Measurements from ENCODE around the gene HACD2.

HACD2 gene

DNA sequence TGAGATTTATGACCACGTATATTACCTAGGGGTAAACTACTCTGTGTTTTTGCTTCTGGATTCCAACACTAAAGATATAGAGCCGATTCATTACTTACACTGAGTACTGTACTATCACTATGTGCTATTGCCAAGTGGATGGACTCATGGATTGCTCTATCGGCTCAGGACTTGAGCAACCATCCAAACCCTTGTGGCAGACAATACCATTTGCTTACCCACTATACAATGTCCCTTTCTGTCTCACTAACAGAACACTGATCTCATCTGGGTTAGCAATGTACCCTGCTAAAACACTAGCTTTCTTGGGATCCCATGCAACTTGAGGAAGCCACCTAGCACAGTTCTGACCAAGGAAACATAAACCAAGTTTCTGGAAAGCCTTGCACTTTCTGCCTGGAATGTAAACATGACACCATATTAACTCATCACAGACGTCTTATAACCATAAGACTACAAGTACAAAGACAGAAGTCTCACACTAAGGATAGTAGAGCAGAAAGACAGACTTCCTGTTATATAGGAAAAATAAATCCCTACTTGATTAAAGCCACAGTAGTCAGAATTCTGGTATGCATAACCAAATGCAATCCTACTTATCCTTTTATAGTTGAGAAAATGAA lies 38.6 kb downstream of the HACD2 start:
- H3K36me3 ChIP-seq (ENCODE audit: control insufficient read depth, insufficient read depth, low read length): peaks cover 7% of the 10 kb centered on the region; the same call in 1 of the 2 replicates
- H3K27ac ChIP-seq (ENCODE audit: low read depth, low read length): no peak overlapping the region
- H3K27me3 ChIP-seq (ENCODE audit: control insufficient read depth, insufficient read depth, low read length): no peaks in the 10 kb centered on the region
- no peak overlapping the region for H3K4me3 ChIP-seq (ENCODE audit: low read depth, low read length)
- H3K4me1 ChIP-seq (ENCODE audit: control insufficient read depth, insufficient read depth, low read length): no peaks in the 10 kb centered on the region
- no peak overlapping the region for H3K9ac ChIP-seq (ENCODE audit: low read depth, low read length)
- no peaks in the 10 kb centered on the region for H3K9me3 ChIP-seq (ENCODE audit: control insufficient read depth, insufficient read depth, low read length)

DNA sequence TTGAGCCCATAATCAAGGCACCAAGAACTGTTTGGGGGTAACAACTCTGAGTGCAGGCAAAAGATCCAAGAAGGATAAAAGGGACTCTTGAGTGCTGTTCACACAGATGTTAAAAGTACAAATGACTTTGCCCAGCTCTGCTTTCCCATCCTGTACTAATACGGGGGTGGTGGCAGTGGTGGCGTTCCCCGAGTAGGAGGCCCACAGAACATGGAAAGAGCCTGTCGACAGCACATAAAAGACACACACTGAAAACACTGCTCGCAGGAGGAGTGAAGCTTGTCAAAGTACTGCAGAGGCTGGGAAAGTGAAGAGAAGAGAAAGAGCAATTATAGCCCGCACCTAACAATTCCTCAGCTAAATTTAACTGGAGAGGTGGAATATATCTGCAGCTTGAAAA lies 40.9 kb downstream of the HACD2 start:
- H3K27me3 ChIP-seq (ENCODE audit: control insufficient read depth, insufficient read depth, low read length): no peaks in the 10 kb centered on the region
- H3K9ac ChIP-seq (ENCODE audit: low read depth, low read length): no peak overlapping the region
- H3K27ac ChIP-seq (ENCODE audit: low read depth, low read length): no peak overlapping the region
- no peaks in the 10 kb centered on the region for H3K4me1 ChIP-seq (ENCODE audit: control insufficient read depth, insufficient read depth, low read length)
- no peak overlapping the region for H3K4me3 ChIP-seq (ENCODE audit: low read depth, low read length)
- no peaks in the 10 kb centered on the region for H3K9me3 ChIP-seq (ENCODE audit: control insufficient read depth, insufficient read depth, low read length)
- no peaks in the 10 kb centered on the region for H3K36me3 ChIP-seq (ENCODE audit: control insufficient read depth, insufficient read depth, low read length)

DNA sequence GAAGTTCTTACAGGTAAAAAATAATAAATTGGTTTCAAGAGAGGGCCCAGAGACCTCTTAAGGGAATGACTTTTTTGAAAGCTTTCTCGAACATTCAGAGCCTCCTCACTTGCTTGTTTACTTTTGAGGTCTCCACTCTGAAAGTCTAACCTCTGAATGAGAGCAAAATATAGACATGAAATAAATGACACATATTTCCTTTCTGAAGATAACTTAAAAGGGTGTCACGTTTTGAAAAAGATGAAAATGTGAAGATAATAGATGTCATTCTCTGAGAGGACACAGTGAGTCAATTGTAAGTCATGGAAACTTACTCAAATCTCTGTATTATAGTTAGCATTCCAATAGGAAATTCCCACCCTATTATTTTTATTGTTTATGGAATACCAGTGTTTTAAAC lies 44.6 kb downstream of the HACD2 start:
- Histone ChIP-seq H3K4me1 (ENCODE audit: control insufficient read depth, insufficient read depth, low read length) (no peaks in the 10 kb centered on the region), H3K9ac (ENCODE audit: low read depth, low read length) (no peak overlapping the region), H3K27ac (ENCODE audit: low read depth, low read length) (no peak overlapping the region), H3K9me3 (ENCODE audit: control insufficient read depth, insufficient read depth, low read length) (no peaks in the 10 kb centered on the region), H3K27me3 (ENCODE audit: control insufficient read depth, insufficient read depth, low read length) (no peaks in the 10 kb centered on the region), H3K4me3 (ENCODE audit: low read depth, low read length) (no peak overlapping the region), H3K36me3 (ENCODE audit: control insufficient read depth, insufficient read depth, low read length) (no peaks in the 10 kb centered on the region)

DNA sequence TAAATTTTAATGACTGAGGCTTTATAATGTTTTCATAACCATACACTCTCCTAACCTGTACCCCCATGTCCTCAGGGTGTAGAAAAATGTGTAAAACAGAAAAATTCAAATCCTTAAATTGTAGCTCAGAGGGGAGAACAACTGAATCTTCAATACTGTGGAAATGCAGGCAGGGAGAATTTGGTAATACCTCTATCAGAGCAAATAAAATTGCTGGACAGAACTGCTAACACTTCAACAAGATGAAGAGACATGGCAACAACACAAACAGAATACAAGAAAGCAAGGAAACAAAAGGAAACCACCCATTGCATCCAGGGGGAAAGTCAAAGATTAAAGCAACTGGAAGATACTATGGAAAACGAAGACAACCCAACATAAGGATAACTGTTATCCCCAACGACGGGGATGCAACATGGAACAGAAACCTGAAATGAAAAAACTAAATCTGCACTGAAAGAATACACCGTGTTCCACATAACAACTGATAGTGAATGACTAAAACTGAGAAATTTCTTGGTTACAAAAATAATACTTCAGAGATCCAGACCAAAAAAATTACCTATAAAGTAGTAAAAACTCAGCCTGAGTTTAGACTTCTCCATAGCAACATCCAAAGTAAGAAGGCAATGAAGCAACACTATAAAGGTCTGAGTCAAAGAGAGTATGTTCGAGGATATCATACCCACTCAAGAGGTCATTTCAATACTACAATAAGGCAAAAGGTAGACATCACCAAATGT lies 48.5 kb downstream of the HACD2 start:
- no peaks in the 10 kb centered on the region for H3K36me3 ChIP-seq (ENCODE audit: control insufficient read depth, insufficient read depth, low read length)
- H3K27me3 ChIP-seq (ENCODE audit: control insufficient read depth, insufficient read depth, low read length): no peaks in the 10 kb centered on the region
- no peak overlapping the region for H3K27ac ChIP-seq (ENCODE audit: low read depth, low read length)
- H3K4me3 ChIP-seq (ENCODE audit: low read depth, low read length): no peak overlapping the region
- H3K9ac ChIP-seq (ENCODE audit: low read depth, low read length): no peak overlapping the region
- H3K4me1 ChIP-seq (ENCODE audit: control insufficient read depth, insufficient read depth, low read length): no peaks in the 10 kb centered on the region
- H3K9me3 ChIP-seq (ENCODE audit: control insufficient read depth, insufficient read depth, low read length): no peaks in the 10 kb centered on the region

DNA sequence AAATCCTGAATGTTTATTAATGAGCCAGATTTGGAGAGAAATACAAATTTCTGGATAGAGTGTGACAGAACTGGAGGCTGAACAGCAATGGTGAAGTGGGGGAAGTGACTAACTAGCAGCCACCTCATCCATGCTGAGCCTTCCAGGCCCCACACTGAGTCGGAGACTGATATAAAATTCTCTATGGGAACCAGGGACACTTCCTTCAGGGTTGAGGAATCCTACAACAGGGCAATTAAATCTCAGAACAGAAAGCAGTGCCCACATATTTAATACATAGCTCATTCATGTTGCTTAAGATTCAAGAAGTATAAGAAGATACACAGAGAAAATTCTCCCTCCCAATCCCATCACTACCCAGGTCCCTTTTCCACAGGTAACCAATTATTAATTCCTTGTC lies 49.3 kb downstream of the HACD2 start:
- no peaks in the 10 kb centered on the region for H3K36me3 ChIP-seq (ENCODE audit: control insufficient read depth, insufficient read depth, low read length)
- no peaks in the 10 kb centered on the region for H3K27me3 ChIP-seq (ENCODE audit: control insufficient read depth, insufficient read depth, low read length)
- no peak overlapping the region for H3K4me3 ChIP-seq (ENCODE audit: low read depth, low read length)
- no peaks in the 10 kb centered on the region for H3K4me1 ChIP-seq (ENCODE audit: control insufficient read depth, insufficient read depth, low read length)
- no peak overlapping the region for H3K9ac ChIP-seq (ENCODE audit: low read depth, low read length)
- no peaks in the 10 kb centered on the region for H3K9me3 ChIP-seq (ENCODE audit: control insufficient read depth, insufficient read depth, low read length)
- no peak overlapping the region for H3K27ac ChIP-seq (ENCODE audit: low read depth, low read length)

DNA sequence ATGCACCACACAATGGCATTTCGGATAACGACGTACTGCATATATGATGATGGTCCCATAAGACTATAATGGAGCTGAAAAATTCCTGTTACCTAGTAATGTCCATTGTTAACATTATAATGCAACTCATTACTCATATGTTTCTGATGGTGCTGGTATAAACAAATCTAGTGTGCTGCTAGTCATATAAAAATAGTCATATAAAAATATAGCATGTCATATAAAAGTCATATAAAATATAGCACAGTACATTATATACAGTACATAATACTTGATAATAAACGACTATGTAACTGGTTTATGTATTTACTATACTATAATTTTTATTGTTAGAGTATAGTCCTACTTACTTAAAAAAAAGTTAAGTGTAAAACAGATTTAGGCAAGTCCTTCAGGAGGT lies 50.6 kb downstream of the HACD2 start:
- H3K4me3 ChIP-seq (ENCODE audit: low read depth, low read length): no peak overlapping the region
- no peak overlapping the region for H3K27ac ChIP-seq (ENCODE audit: low read depth, low read length)
- no peaks in the 10 kb centered on the region for H3K4me1 ChIP-seq (ENCODE audit: control insufficient read depth, insufficient read depth, low read length)
- no peaks in the 10 kb centered on the region for H3K9me3 ChIP-seq (ENCODE audit: control insufficient read depth, insufficient read depth, low read length)
- H3K36me3 ChIP-seq (ENCODE audit: control insufficient read depth, insufficient read depth, low read length): no peaks in the 10 kb centered on the region
- H3K27me3 ChIP-seq (ENCODE audit: control insufficient read depth, insufficient read depth, low read length): no peaks in the 10 kb centered on the region
- no peak overlapping the region for H3K9ac ChIP-seq (ENCODE audit: low read depth, low read length)

DNA sequence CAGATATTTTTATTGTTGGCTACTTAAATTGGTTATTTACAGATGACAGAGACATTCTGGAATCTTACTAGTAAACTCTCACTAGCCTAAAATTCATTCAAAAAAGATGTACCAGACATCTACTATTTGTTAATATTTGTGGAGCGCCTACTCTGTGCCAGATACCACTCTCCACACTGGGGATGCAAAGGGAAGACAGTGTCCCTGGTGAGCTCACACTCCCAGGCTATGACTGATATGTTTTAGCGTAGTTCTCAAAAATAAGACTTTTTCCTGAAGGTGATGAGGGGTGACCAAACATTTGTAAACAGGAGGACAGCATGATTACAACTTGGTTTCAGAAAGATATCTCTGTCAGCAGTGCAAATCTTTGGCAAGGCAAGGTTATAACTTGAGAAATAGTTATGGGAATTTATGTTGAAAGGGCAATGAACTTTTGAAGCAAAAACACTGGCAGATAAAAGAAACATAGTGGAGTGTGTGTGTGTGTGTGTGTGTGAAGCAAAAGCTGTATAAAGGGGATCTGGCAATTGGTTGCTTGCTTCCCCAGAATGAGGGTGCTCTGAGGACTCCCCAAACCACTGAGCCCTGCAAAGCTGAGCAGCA lies 51.2 kb downstream of the HACD2 start:
- Histone ChIP-seq H3K36me3 (ENCODE audit: control insufficient read depth, insufficient read depth, low read length) (no peaks in the 10 kb centered on the region), H3K4me1 (ENCODE audit: control insufficient read depth, insufficient read depth, low read length) (no peaks in the 10 kb centered on the region), H3K27me3 (ENCODE audit: control insufficient read depth, insufficient read depth, low read length) (no peaks in the 10 kb centered on the region), H3K4me3 (ENCODE audit: low read depth, low read length) (no peak overlapping the region), H3K27ac (ENCODE audit: low read depth, low read length) (no peak overlapping the region), H3K9me3 (ENCODE audit: control insufficient read depth, insufficient read depth, low read length) (no peaks in the 10 kb centered on the region), H3K9ac (ENCODE audit: low read depth, low read length) (no peak overlapping the region)

DNA sequence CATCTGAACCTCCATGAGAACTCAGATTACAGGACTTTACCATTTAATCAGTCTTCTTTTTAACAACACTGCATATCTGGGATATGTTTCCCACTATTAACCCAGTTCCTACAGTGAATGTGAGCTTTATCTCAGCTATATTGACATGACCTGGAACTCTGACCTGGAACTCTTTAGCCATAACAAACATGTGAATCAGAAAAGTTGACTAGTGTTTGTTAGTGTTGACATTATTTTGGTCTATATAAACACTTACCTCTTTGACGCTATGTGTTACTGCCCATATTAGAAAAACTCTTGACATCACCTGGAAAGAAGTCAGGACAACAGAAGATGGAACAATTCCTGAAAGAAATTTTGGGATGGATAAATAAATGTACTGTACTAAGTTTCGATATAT lies 56.7 kb downstream of the HACD2 start:
- no peaks in the 10 kb centered on the region for H3K27me3 ChIP-seq (ENCODE audit: control insufficient read depth, insufficient read depth, low read length)
- H3K4me3 ChIP-seq (ENCODE audit: low read depth, low read length): no peak overlapping the region
- no peaks in the 10 kb centered on the region for H3K9me3 ChIP-seq (ENCODE audit: control insufficient read depth, insufficient read depth, low read length)
- peaks cover 10% of the 10 kb centered on the region; the same call in 1 of the 2 replicates for H3K36me3 ChIP-seq (ENCODE audit: control insufficient read depth, insufficient read depth, low read length)
- no peak overlapping the region for H3K9ac ChIP-seq (ENCODE audit: low read depth, low read length)
- H3K4me1 ChIP-seq (ENCODE audit: control insufficient read depth, insufficient read depth, low read length): no peaks in the 10 kb centered on the region
- no peak overlapping the region for H3K27ac ChIP-seq (ENCODE audit: low read depth, low read length)

DNA sequence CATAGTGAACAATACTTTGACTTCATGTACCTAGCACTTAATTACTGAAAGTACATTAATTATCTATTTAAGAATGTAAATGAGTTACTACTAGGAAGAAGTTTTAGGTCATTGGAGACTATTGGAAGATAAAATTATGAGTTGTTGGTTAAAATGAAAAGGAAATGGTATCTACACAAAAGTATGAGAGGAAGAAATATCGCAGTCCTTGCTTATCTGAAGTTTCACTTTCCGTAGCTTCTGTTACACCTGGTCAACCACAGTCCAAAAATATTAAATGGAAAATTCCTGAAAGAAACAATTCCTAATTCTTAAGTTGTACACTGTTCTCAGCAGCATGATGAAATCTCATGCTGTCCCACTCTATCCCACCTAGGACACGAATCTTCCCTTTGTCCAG lies 57.8 kb downstream of the HACD2 start:
- Histone ChIP-seq H3K27me3 (ENCODE audit: control insufficient read depth, insufficient read depth, low read length) (no peaks in the 10 kb centered on the region), H3K36me3 (ENCODE audit: control insufficient read depth, insufficient read depth, low read length) (peaks cover 14% of the 10 kb centered on the region; the same call in 1 of the 2 replicates), H3K9me3 (ENCODE audit: control insufficient read depth, insufficient read depth, low read length) (no peaks in the 10 kb centered on the region), H3K4me3 (ENCODE audit: low read depth, low read length) (no peak overlapping the region), H3K9ac (ENCODE audit: low read depth, low read length) (no peak overlapping the region), H3K27ac (ENCODE audit: low read depth, low read length) (no peak overlapping the region), H3K4me1 (ENCODE audit: control insufficient read depth, insufficient read depth, low read length) (no peaks in the 10 kb centered on the region)

DNA sequence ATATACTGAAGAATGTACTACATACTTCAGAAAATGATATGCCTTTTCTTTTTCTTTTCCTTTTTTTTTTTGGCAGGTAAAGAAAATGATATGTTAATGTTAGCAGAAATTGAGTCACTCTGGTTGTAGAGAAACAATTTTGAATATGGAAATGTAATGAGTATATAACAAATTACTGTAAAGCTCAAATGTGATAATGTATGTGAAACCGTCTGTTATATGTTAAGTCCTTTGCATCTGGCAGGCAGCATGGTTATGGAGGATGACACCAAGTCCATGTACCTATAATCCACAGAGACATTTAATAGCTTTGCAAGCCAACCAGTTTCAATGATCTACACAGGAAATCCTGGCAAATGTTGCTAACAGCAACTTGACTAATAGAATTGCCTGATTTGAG lies 58.4 kb downstream of the HACD2 start:
- Histone ChIP-seq H3K27me3 (ENCODE audit: control insufficient read depth, insufficient read depth, low read length) (no peaks in the 10 kb centered on the region), H3K9ac (ENCODE audit: low read depth, low read length) (no peak overlapping the region), H3K9me3 (ENCODE audit: control insufficient read depth, insufficient read depth, low read length) (no peaks in the 10 kb centered on the region), H3K36me3 (ENCODE audit: control insufficient read depth, insufficient read depth, low read length) (peaks cover 16% of the 10 kb centered on the region; the same call in 1 of the 2 replicates), H3K27ac (ENCODE audit: low read depth, low read length) (no peak overlapping the region), H3K4me3 (ENCODE audit: low read depth, low read length) (no peak overlapping the region), H3K4me1 (ENCODE audit: control insufficient read depth, insufficient read depth, low read length) (no peaks in the 10 kb centered on the region)

DNA sequence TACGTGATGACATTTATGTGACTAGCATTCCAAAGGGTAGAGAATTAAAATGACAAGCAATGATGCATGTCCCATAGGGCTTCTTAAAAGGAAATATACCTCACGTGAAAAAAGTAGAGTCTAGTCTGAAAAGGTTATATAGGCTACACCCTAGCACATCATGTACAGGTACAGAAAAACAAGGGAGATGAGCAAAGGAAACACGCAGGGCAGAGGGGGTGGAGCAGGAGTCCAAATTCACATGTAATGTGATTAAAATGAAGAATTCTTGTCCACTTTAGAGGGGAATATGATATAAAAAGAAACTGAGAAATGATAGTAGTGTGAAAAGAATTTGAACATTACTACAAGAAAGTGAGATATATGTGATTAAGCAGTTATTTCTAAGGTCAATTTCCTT lies 59.4 kb downstream of the HACD2 start:
- no peak overlapping the region for H3K27ac ChIP-seq (ENCODE audit: low read depth, low read length)
- H3K36me3 ChIP-seq (ENCODE audit: control insufficient read depth, insufficient read depth, low read length): peaks cover 16% of the 10 kb centered on the region; the same call in 1 of the 2 replicates
- no peak overlapping the region for H3K9ac ChIP-seq (ENCODE audit: low read depth, low read length)
- H3K27me3 ChIP-seq (ENCODE audit: control insufficient read depth, insufficient read depth, low read length): no peaks in the 10 kb centered on the region
- no peak overlapping the region for H3K4me3 ChIP-seq (ENCODE audit: low read depth, low read length)
- H3K9me3 ChIP-seq (ENCODE audit: control insufficient read depth, insufficient read depth, low read length): no peaks in the 10 kb centered on the region
- no peaks in the 10 kb centered on the region for H3K4me1 ChIP-seq (ENCODE audit: control insufficient read depth, insufficient read depth, low read length)

All from HUES48 (cell line).